OCI-LY1 (cell line): ENCODE results near the gene CDK17.
"Not testable (repeated sequence)": the region's sequence is repeated elsewhere in the genome, so short reads cannot be mapped to it uniquely, and the experiment has no call there.

Experiments used
- H2AFZ ChIP-seq: fragments of 200-600 bp; sonication (generic), shearing (Covaris generic); 2 replicates; pipeline ENCODE4 v1.6.0; 2014; ENCODE audit warnings: antibody characterized with exemption, mild to moderate bottlenecking, low read length
- H3F3A ChIP-seq: fragments of 200-600 bp; sonication (generic), shearing (Covaris generic); 2 replicates; pipeline ENCODE4 v1.6.0; 2014; ENCODE audit warnings: mild to moderate bottlenecking, antibody characterized with exemption, low read length, moderate library complexity; ENCODE audit not compliant: insufficient read depth
- H3K27ac ChIP-seq: fragments of 200-600 bp; sonication (generic); 2 replicates; pipeline ENCODE4 v1.5.1; 2014; ENCODE audit warnings: low read length, mixed run types, mild to moderate bottlenecking, low read depth; ENCODE audit not compliant: poor library complexity, severe bottlenecking
- H3K27me3 ChIP-seq: fragments of 200-600 bp; sonication (generic); 2 replicates; pipeline ENCODE4 v1.6.0; 2014; ENCODE audit warnings: antibody characterized with exemption, mild to moderate bottlenecking, low read length, moderate library complexity; ENCODE audit not compliant: insufficient read depth
- H3K36me3 ChIP-seq: fragments of 200-600 bp; sonication (generic); 2 replicates; pipeline ENCODE4 v1.6.1; 2014; ENCODE audit warnings: mild to moderate bottlenecking, antibody characterized with exemption, low read length, moderate library complexity, mixed read lengths; ENCODE audit not compliant: insufficient read depth
- H3K4me1 ChIP-seq: fragments of 200-600 bp; sonication (generic); 2 replicates; pipeline ENCODE4 v1.5.1; 2014; ENCODE audit warnings: mild to moderate bottlenecking, low read length, moderate library complexity; ENCODE audit not compliant: insufficient read depth, severe bottlenecking
- H3K4me2 ChIP-seq: fragments of 200-600 bp; sonication (generic), shearing (Covaris generic); 2 replicates; pipeline ENCODE4 v1.6.1; 2014; ENCODE audit warnings: low read length
- H3K4me3 ChIP-seq: fragments of 200-600 bp; sonication (generic); 2 replicates; pipeline ENCODE4 v1.5.1; 2014; ENCODE audit warnings: low read length, low read depth, mild to moderate bottlenecking, mixed read lengths; ENCODE audit not compliant: poor library complexity, severe bottlenecking
- H3K79me2 ChIP-seq: fragments of 200-600 bp; shearing (Covaris generic); 2 replicates; pipeline ENCODE4 v1.6.1; 2016; ENCODE audit warnings: mixed run types, low read length, mixed read lengths; ENCODE audit not compliant: insufficient read depth
- H3K9ac ChIP-seq: fragments of 200-600 bp; sonication (generic), shearing (Covaris generic); 2 replicates; pipeline ENCODE4 v1.6.1; 2014; ENCODE audit warnings: mild to moderate bottlenecking, low read length, mixed read lengths
- H3K9me2 ChIP-seq: fragments of 200-600 bp; sonication (generic), shearing (Covaris generic); 2 replicates; pipeline ENCODE4 v1.6.1; 2014; ENCODE audit warnings: low read depth, mild to moderate bottlenecking, low read length, mixed read lengths
- H3K9me3 ChIP-seq: fragments of 200-600 bp; shearing (Covaris generic); 2 replicates; pipeline ENCODE4 v1.6.1; 2014; ENCODE audit warnings: low read length, mixed read lengths
- H4K20me1 ChIP-seq: fragments of 200-600 bp; sonication (generic), shearing (Covaris generic); 2 replicates; pipeline ENCODE4 v1.6.0; 2016; ENCODE audit warnings: mild to moderate bottlenecking, low read length; ENCODE audit not compliant: insufficient read depth
- CTCF ChIP-seq: fragments of 200-600 bp; sonication (generic), shearing (Covaris generic); IDR thresholded peaks from 2 replicates; pipeline ENCODE4 v1.5.1; 2017; ENCODE audit warnings: mild to moderate bottlenecking, antibody characterized with exemption, low read length, moderate library complexity, mixed read lengths
- EZH2 ChIP-seq: fragments of 200-600 bp; sonication (generic), shearing (Covaris generic); IDR thresholded peaks from 2 replicates; pipeline ENCODE4 v1.8.0; 2017; ENCODE audit warnings: borderline replicate concordance, mixed run types, mild to moderate bottlenecking, antibody characterized with exemption, low read length, moderate library complexity, mixed read lengths

The CDK17 gene

GRCh38 chr12:96421014-96421413 is 20.8 kb upstream of the CDK17 start:
- TF ChIP-seq CTCF (no peak), EZH2 (no peak)
- no peaks in the 10 kb centered on the region for H3K9me2 ChIP-seq
- H3K4me1 ChIP-seq: no peaks in the 10 kb centered on the region
- no peak overlapping the region for H2AFZ ChIP-seq
- H3K27ac ChIP-seq: no peak overlapping the region
- no peaks in the 10 kb centered on the region for H3K9me3 ChIP-seq
- no peaks in the 10 kb centered on the region for H3K36me3 ChIP-seq
- H3K4me2 ChIP-seq: peak overlapping the region; percentile 38
- no peaks in the 10 kb centered on the region for H3K79me2 ChIP-seq
- no peaks in the 10 kb centered on the region for H3F3A ChIP-seq
- H3K9ac ChIP-seq: no peak overlapping the region
- H3K4me3 ChIP-seq: no peak overlapping the region
- no peaks in the 10 kb centered on the region for H3K27me3 ChIP-seq
- no peaks in the 10 kb centered on the region for H4K20me1 ChIP-seq

GRCh38 chr12:96420277-96420835 is 20.1 kb upstream of the CDK17 start:
- H3K9me2 ChIP-seq: no peaks in the 10 kb centered on the region
- no peaks in the 10 kb centered on the region for H4K20me1 ChIP-seq
- TF ChIP-seq EZH2 (no peak), CTCF (no peak)
- H3K9me3 ChIP-seq: no peaks in the 10 kb centered on the region
- H3K79me2 ChIP-seq: no peaks in the 10 kb centered on the region
- no peaks in the 10 kb centered on the region for H3K27me3 ChIP-seq
- H3K4me2 ChIP-seq: no peak overlapping the region
- H3K4me3 ChIP-seq: no peak overlapping the region
- no peak overlapping the region for H3K27ac ChIP-seq
- no peak overlapping the region for H2AFZ ChIP-seq
- H3K36me3 ChIP-seq: no peaks in the 10 kb centered on the region
- no peaks in the 10 kb centered on the region for H3K4me1 ChIP-seq
- H3K9ac ChIP-seq: no peak overlapping the region
- no peaks in the 10 kb centered on the region for H3F3A ChIP-seq

- no peaks in the 10 kb centered on the region for H4K20me1 ChIP-seq
- H3K9me2 ChIP-seq: no peaks in the 10 kb centered on the region
- H3F3A ChIP-seq: no peaks in the 10 kb centered on the region
- H3K27me3 ChIP-seq: no peaks in the 10 kb centered on the region
- H3K9ac ChIP-seq: no peak overlapping the region
- no peak overlapping the region for H3K4me2 ChIP-seq
- no peaks in the 10 kb centered on the region for H3K79me2 ChIP-seq
- H3K4me1 ChIP-seq: no peaks in the 10 kb centered on the region
- no peaks in the 10 kb centered on the region for H3K36me3 ChIP-seq
- no peak overlapping the region for H3K27ac ChIP-seq
- TF ChIP-seq CTCF (no peak), EZH2 (no peak)
- H2AFZ ChIP-seq: no peak overlapping the region
- no peak overlapping the region for H3K4me3 ChIP-seq
- H3K9me3 ChIP-seq: no peaks in the 10 kb centered on the region
These were observed 19.5 kb upstream of the CDK17 start for GRCh38 chr12:96419576-96420276.

- not testable (repeated sequence) for H3K36me3 ChIP-seq, H3K9me2 ChIP-seq, H3K79me2 ChIP-seq, H2AFZ ChIP-seq, H3K9me3 ChIP-seq, H3K9ac ChIP-seq, H4K20me1 ChIP-seq, H3K4me3 ChIP-seq, H3K4me1 ChIP-seq, H3K27me3 ChIP-seq, H3K4me2 ChIP-seq, H3K27ac ChIP-seq, H3F3A ChIP-seq
These were observed 17.4 kb upstream of the CDK17 start for GRCh38 chr12:96417688-96418087.
